GM18951 (cell line): Measurements from ENCODE around the gene PRKACA.
A peak's percentile ranks its signal among the peaks of the same experiment; 100 is the strongest.

ENCODE experiments used
- POLR2A ChIP-seq: IDR thresholded peaks from 4 replicates; pipeline ENCODE4 v1.6.1; 2011; ENCODE audit warnings: mild to moderate bottlenecking; ENCODE audit not compliant: insufficient read length, insufficient read depth; ENCODE audit errors: extremely low read depth
- in situ Hi-C: fragments of 300-500 bp; cut with MboI; formaldehyde crosslinking; loops from one replicate; pipeline ENCODE4 v1.12.0; 2022; ENCODE audit warnings: low sequenced_read_pairs, mixed read lengths, inconsistent platforms; ENCODE audit not compliant: unreplicated experiment

PRKACA gene

DNA sequence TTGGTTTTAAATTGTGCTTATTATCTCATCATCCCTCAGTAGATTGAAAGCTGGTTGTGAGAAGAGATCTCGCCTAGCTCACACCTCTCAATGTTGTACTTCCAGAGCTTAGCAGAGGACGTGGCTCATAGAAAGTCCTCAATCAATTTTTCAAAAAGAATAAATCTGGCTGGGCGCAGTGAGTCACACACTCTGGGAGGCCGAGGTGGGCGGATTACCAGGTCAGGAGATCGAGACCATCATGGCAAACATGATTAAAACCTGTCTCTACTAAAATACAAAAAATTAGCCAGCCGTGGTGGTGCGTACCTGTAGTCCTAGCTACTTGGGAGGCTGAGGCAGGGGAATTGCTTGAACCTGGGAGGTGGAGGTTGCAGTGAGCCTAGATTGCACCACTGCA lies 23.5 kb upstream of the PRKACA start:
- in situ Hi-C loops: no loop called here
- TF ChIP-seq POLR2A: no peak

GRCh38 chr19:14139944-14140343 lies 22.4 kb upstream of the PRKACA start:
- TF ChIP-seq POLR2A: no peak
- in situ Hi-C loops: no loop called here

GRCh38 chr19:14138576-14139265 lies 21.2 kb upstream of the PRKACA start:
- TF ChIP-seq POLR2A: no peak

DNA sequence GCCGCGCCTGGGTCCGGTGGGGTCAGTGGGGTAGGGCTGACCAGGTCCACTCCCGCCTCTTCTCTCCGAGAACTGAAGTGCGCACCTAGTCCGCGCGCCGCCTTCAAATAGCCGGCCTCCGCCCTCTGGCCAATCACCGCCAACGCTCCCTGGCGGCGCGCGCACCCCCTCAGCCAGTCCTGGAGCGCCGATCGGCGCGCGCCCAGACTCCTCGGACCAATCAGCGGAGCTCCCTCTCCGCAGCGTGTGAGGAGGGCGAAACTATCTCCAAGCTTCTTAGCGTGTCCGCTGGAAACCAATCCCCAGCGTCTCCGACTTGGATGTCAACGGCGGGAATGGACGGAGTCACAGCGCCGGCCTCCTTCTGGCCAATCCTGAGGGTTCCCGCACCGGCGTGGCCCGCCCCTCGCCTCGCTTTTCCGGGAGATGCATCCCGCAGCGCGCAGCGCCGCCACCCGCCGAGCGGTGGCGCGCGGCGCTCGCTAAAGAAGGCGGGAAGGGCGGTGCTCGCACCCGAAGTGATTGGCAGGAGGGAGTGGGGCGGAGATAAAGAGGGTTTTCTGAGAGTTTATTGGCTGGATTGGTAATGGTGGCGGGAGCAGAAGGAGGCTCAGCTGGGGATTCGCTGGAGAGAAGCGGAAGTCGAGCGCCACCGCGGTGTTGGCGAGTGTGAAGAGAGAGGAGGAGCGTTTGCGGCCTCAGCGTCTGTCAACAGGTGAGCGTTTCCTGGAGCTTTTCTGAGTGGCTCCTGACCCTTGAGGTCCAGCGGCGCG lies 19.1 kb upstream of the PRKACA start, which contains the start of gene ASF1B:
Gene ASF1B, minus strand, starts transcription at position 81 of the 773 bp plus-strand sequence. CDS start 133 bp downstream, outside the sequence.
- TF ChIP-seq POLR2A: peak; percentile 97
- in situ Hi-C loops: no loop called here

More at GRCh38 chr19:14138576-14139265, 21.2 kb upstream of the PRKACA start:
- in situ Hi-C loops: no loop called here

GRCh38 chr19:14135985-14136508 lies 18.5 kb upstream of the PRKACA start:
- in situ Hi-C loops: no loop called here
- no peak for TF ChIP-seq POLR2A

- in situ Hi-C loops: no loop called here
- TF ChIP-seq POLR2A: no peak
Measured at GRCh38 chr19:14135355-14135754, 17.8 kb upstream of the PRKACA start.

- no peak for TF ChIP-seq POLR2A
- in situ Hi-C loops: no loop called here
Measured at GRCh38 chr19:14127929-14128509, 10.5 kb upstream of the PRKACA start.

- in situ Hi-C loops: no loop called here
- no peak for TF ChIP-seq POLR2A
Measured at GRCh38 chr19:14127176-14127575, 9.6 kb upstream of the PRKACA start.

GRCh38 chr19:14122924-14123323 lies 5.4 kb upstream of the PRKACA start:
- TF ChIP-seq POLR2A: no peak
- in situ Hi-C loops: no loop called here

GRCh38 chr19:14120497-14120780 lies 2.9 kb upstream of the PRKACA start:
- in situ Hi-C loops: no loop called here
- TF ChIP-seq POLR2A: no peak

DNA sequence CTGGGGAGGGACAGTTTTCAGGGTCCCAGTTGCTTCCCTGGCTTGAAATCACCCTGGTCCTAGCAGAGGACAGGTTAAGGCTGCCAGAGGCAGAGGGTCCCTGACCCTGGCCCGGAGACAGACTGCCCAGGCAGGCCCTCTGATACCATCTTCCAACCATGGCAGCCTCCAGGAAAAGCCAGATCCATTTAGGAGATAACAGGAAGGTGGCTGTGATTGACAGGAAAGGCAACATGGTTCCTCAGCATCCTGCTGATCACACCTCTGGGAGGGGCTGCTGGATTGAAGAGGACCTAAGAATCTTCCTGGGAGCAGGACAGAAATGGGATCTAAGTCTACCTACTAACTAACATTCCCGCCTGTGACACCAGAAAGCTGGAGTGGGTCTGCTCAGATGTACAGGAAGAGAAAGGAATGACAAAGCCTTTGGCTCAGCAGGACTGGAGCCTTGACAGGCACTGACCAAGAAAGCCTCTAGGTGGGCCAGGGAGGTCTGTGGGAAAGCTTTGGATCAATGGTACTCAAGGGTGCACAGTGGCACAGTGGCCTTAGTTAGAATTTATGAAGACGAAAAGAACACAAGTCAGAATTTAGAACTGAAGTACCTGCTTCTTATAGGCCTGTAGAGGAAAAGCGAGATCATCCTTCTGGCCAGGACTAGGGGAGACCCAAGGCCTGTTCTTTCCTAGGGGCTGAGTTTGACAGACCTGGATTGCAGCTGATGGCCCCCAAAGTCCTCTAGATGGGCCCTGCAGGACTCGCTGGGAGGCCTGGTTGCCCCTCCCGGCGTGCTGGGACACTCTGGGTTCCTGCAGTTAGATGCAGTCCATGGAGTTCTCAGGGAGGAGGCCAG lies 2.3 kb upstream of the PRKACA start:
- in situ Hi-C loops: no loop called here
- TF ChIP-seq POLR2A: no peak

DNA sequence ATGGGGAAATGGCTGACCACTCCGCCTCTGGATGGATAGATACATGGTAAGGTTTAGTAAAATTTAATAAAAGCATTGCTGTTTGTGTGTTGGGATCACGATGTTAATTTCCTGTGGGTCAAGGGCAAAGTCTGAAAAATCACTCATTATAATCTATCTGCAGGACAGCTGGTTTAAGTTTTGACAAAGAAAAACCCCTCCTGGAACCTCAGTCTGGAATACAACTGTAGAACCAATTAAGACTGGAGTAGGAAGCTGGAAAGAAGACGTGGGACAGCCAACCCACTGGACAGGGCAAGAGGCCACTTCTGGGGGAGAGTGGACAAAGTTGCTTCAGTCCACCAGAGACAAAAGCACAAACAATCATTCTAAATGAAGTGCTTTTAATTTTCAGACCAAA lies 1.6 kb upstream of the PRKACA start:
- TF ChIP-seq POLR2A: no peak
- in situ Hi-C loops: no loop called here

DNA sequence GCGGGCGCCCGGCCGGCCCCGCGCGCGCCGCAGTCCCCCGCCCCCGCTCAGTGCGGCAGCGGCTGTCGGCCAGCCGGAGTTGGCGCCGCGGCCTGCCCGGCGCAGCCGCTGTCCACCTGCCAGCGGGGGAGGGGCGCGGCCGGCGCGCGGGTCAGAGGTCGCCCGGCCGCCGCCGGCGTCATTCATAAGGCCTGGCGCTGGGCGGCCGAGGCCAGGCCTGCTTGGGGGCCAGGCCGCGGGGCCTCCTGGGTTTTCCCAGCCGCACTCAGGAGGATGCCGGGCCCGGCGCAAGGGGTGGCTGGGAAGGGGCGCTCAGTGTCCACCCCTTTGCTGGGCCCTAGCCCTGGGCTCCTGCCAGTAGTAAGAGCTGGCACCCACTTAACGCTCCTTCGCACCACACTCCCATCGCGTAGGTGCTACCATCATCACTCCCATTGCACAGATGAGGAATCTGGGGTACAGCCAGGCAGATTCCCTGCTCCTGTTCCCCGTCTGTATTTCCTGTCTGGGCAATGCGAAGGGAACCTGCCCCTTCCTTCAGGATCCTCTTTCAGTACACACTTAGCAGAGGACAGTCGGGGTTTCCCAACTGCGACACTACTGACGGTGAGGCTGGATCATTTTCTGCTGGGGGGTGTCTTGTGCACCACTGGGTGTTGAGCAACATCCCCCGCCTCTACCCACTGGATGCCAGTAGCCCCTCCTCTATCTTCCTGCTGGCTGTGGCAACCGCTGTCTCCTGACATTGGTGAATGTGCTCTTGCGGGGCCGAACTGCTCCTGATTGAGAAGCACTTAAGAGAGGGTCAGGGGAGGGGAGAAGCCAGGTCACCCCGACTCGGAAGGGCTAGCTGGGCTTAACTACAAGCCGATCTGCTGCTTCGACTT lies 846 bp upstream of the PRKACA start:
- TF ChIP-seq POLR2A: peak; percentile 58
- in situ Hi-C loops: no loop called here
